ENCODE measurements around the gene ARPC1A. TPM values are rescaled to one million over a fixed set of nuclear protein-coding genes. Genes with fewer than 3 reads are reported as not detected.

ARPC1A gene
- total RNA-seq, 1 donor from 2014 or later, result 76.0 TPM

DNA sequence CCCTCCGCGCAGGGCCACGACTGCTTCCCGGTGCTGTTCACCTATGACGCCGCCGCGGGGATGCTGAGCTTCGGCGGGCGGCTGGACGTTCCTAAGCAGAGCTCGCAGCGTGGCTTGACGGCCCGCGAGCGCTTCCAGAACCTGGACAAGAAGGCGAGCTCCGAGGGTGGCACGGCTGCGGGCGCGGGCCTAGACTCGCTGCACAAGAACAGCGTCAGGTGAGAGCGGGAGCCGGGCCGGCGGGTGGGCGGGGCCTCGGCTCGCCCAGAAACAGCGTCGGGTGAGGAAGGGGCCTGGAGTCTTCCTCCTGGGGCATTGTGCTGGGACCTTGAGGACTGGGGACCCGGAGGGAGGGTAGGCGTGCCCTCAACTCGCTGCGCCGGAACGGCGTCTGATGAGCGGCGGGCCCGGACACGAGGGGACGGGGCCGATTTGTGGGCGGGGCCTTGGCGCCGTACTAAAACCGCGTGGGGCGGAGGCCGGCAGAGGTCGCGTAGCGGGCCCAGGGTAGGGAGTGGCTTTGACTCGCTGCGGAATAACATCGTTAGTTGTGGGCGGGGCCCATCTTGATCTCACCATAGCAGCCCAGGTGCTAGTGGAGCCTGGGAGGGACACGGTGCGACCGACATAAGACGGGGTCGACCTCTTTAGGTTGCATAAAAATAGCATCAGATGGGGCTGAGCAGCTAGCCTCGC is 67.1 kb downstream of the ARPC1A start:
- DNase-seq, result peak; percentile 93
- no peaks in the 10 kb centered on the region for H3K9me3 Mint-ChIP-seq
- intact Hi-C loops (cut with micrococcal nuclease), result loop anchor here (2.0 kb wide), 1 partner anchor 18 kb away; the partner anchor contains the start of gene ARPC1B
- H3K27me3 Mint-ChIP-seq, result no peaks in the 10 kb centered on the region
- H3K27ac Mint-ChIP-seq, result peak overlapping the region; percentile 79
- H3K4me1 Mint-ChIP-seq, result peaks cover 11% of the 10 kb centered on the region
- peaks cover 72% of the 10 kb centered on the region for H3K36me3 Mint-ChIP-seq (ENCODE audit: low read depth)
- H3K4me3 Mint-ChIP-seq, result peak overlapping the region; percentile 69

DNA sequence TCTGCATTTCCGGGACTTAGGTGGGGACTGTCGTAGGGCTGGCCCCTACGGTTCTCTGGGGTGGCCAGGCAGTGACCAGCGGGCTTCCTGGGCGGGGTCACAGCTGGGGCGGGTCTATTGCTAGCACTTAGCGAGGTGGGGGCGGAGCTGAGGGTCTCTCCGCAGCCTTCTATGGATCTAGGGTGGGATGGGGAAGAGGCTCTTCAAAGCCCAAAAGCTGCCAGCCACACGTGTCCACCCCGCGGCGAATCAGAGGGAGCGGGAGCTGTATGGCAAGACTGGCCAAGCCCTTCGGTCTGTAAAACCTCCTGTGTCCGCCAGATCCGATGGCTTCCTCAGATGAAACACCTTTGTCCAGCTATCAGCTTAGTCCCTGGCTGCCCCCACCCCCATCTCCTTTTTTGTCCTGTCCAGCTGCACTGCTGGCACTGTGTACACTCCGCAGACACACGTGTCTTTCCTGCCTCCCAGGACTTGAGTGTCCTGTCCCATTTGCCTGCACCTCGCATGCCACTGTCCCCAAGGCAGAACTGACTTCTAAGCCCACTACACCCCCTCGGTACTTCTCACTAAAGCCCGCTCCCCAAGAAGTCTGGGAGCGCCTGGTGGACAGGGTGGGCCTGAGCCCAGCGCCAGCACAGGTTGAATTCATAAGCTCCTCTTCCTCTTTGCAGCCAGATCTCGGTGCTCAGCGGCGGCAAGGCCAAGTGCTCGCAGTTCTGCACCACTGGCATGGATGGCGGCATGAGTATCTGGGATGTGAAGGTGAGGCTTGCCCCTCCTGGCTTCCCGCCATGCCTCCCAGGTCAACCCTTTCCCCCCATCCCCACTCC is 67.9 kb downstream of the ARPC1A start:
- Mint-ChIP-seq H3K27me3 (no peaks in the 10 kb centered on the region), H3K9me3 (no peaks in the 10 kb centered on the region), H3K36me3 (ENCODE audit: low read depth) (peaks cover 72% of the 10 kb centered on the region), H3K4me1 (peaks cover 15% of the 10 kb centered on the region), H3K4me3 (peak overlapping the region; percentile 69), H3K27ac (peak overlapping the region; percentile 79)
- intact Hi-C loops (cut with micrococcal nuclease), result loop anchor here (2.0 kb wide), 1 partner anchor 19 kb away; the partner anchor contains the start of gene ARPC1B
- DNase-seq, result no peak

DNA sequence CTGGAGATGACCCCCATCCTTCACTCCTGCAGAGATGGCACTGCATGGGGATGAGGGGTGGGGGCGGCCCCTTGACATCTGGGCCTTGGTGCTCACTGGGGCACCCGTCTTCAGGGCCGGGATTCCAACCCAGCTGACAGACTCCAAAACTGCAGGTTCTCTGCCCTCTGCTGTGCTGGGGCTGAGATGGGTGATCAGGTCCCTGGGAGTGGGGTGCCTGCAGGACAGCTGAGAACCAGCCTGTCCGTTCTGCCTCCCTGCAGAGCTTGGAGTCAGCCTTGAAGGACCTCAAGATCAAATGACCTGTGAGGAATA is 68.4 kb downstream of the ARPC1A start:
- DNase-seq, result no peak
- no peaks in the 10 kb centered on the region for H3K27me3 Mint-ChIP-seq
- no peak overlapping the region for H3K4me3 Mint-ChIP-seq
- peaks cover 74% of the 10 kb centered on the region for H3K36me3 Mint-ChIP-seq (ENCODE audit: low read depth)
- H3K27ac Mint-ChIP-seq, result no peak overlapping the region
- peaks cover 18% of the 10 kb centered on the region for H3K4me1 Mint-ChIP-seq
- intact Hi-C loops (cut with micrococcal nuclease), result no loop called here
- H3K9me3 Mint-ChIP-seq, result no peaks in the 10 kb centered on the region

DNA sequence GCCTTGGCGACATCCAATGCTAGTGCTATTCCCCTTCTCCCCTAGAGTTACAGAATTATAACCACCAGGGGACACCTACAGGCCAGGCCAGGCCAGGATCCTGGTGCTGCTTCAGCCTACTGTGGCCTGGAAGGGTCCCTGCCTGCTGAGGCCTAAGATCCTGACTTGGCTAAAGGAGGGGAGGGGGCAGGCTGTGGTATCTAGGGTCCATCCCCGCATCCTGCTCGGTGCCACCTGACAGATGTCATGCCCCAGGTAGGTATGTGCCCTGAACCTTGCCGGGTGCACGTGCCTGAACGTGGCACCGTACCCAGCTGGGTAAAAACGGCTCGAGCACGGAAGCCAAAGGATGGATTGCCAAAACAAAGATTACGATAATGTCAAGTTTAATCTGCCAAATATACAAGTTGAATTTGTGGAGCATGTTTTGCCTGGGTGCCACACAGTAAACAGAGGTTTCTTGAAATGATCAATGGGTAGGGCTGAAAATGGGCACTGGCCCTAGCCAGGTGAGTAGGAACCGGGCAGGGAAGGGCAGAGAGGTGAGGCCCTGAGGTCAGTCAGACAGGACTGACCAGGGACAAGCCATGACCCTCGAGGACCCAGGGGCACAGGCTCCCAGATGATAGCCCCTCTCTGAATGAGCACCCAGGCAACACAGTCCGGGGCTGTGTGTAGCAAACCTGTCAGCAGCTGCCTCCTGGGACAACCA is 70.1 kb downstream of the ARPC1A start:
- intact Hi-C loops (cut with micrococcal nuclease), result no loop called here
- H3K27me3 Mint-ChIP-seq, result no peaks in the 10 kb centered on the region
- H3K9me3 Mint-ChIP-seq, result no peaks in the 10 kb centered on the region
- H3K4me3 Mint-ChIP-seq, result no peak overlapping the region
- H3K4me1 Mint-ChIP-seq, result peaks cover 20% of the 10 kb centered on the region
- no peak overlapping the region for H3K27ac Mint-ChIP-seq
- peaks cover 80% of the 10 kb centered on the region for H3K36me3 Mint-ChIP-seq (ENCODE audit: low read depth)
- no peak for DNase-seq

DNA sequence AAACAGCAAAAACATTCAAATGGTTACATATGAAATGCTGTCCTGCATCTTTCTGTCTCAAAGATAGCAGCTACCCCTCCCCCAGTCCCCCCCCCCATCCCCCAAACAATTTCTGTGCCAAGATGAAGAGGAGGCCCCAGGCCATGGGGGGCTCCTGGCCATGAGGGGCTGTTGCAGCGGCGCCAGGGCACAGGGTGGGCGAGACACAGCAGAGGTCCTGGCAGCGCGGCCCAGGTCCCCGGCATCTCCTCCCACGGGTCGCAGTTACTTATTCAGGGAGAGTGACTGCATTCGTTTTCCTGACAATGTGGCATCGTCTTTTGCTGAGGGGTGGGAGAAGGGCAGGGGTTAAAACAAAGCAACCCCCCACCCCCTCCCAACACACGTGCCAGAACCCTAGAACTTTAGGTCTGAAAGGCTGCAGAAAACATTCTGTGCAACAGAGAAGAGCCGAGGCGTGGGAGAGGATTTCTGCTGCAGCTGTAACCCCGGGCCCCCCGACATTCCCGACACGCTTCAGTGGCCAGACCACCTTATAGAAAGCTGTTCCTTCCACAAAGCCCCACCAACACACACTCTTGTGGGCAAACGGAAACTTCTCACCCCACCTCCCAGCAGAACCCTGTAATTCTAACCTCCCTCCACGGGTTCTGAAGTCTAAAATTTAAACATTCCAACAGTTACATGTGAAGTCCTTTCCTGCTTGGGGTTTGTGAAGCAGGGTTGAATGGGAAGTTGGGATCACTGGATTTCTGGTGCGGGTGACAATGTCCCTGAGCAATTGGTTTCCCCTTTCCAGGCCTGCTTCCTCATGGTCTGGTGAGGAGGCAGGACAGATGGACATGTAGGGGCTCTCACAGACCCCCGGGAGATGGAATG is 71.0 kb downstream of the ARPC1A start:
- Mint-ChIP-seq H3K4me3 (no peak overlapping the region), H3K27me3 (no peaks in the 10 kb centered on the region), H3K27ac (peak overlapping the region; percentile 11), H3K9me3 (no peaks in the 10 kb centered on the region), H3K36me3 (ENCODE audit: low read depth) (peaks cover 82% of the 10 kb centered on the region), H3K4me1 (peaks cover 20% of the 10 kb centered on the region)
- no peak for DNase-seq
- intact Hi-C loops (cut with micrococcal nuclease), result no loop called here

DNA sequence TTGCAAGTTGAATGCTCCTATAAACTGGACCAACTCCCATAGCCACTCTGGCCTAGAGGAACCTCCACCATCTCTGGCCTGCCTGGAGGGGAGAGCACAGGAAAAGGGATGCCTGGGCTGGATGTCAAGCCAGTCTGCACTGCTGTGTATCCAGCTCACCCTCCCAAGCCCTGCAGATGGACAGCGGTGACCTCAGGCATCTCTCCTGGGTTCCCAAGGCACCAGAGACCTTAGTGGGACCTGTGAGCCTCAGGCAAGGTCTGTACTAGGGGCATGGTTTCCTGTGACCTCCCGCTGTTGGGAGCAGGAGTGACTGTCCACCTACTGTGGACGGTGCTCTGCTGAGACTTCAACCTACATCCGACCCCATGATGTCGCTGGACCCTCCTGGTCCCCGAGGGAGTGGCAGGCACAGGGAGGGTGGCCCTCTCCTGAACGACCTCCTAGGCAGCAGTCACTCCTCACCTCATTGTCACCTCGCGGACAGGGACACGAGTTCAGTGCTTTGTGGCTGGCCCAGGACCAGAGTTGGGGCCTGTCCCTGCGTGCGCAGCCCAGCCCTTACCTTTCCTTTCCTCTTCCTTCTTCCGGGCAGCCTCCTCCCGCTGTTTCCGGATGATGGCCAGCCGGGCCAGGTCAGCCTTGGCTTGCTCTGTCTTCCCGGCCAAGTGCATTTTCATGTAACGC is 71.7 kb downstream of the ARPC1A start:
- no peaks in the 10 kb centered on the region for H3K27me3 Mint-ChIP-seq
- DNase-seq, result no peak
- intact Hi-C loops (cut with micrococcal nuclease), result no loop called here
- H3K4me1 Mint-ChIP-seq, result peaks cover 18% of the 10 kb centered on the region
- H3K27ac Mint-ChIP-seq, result no peak overlapping the region
- peaks cover 82% of the 10 kb centered on the region for H3K36me3 Mint-ChIP-seq (ENCODE audit: low read depth)
- H3K4me3 Mint-ChIP-seq, result no peak overlapping the region
- no peaks in the 10 kb centered on the region for H3K9me3 Mint-ChIP-seq

DNA sequence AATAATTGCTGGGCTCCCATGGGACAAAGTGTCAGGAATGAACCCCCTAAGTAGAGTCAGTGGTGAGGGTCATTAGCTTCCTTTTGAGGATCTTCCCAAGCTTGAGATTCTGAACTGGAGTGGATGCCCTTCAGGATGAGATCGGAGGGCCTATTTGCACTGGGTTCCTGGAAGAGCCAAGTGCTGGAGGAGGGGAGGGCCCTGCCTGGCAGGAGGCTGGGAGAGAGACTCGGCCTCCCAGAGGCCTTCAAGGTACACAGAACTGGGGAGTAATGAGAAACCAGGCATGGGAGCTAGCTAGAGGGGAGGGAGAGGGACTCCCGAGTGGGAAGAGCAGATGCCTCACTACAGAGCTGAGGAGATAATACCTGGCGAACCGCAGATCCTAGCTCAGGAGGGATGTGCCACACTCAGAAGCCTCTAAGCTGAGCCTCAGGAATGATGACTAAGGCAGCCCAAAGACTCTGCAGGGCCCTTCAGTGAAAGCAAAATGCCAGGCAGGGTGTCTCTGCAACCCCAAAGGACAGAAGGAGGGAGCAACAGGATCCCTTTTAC is 73.3 kb downstream of the ARPC1A start:
- Mint-ChIP-seq H3K4me1 (peaks cover 14% of the 10 kb centered on the region), H3K27ac (peak overlapping the region; percentile 34), H3K27me3 (no peaks in the 10 kb centered on the region), H3K36me3 (ENCODE audit: low read depth) (peaks cover 80% of the 10 kb centered on the region), H3K9me3 (no peaks in the 10 kb centered on the region), H3K4me3 (no peak overlapping the region)
- no peak for DNase-seq
- intact Hi-C loops (cut with micrococcal nuclease), result no loop called here

DNA sequence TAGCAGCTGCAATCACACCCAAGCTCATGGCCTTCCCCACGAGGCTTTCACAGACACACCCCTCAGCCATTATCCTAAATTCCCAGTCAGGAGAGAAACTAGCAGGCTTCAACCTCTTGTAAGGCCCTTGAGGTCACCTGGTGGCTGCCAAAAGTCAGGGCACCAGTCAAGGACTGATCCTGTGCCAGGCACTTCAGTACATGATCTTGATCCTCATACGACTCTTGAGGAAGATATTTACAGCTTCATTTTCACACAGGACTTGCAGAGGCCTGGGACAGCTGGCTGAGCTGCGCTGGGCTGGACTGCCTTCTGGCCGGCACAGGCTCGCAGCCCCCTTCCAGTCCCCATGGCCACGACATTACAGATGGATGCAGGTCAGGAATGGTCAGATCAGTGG is 73.9 kb downstream of the ARPC1A start:
- H3K27me3 Mint-ChIP-seq, result no peaks in the 10 kb centered on the region
- no peaks in the 10 kb centered on the region for H3K9me3 Mint-ChIP-seq
- H3K27ac Mint-ChIP-seq, result no peak overlapping the region
- no peak overlapping the region for H3K4me3 Mint-ChIP-seq
- peaks cover 18% of the 10 kb centered on the region for H3K4me1 Mint-ChIP-seq
- intact Hi-C loops (cut with micrococcal nuclease), result no loop called here
- no peak for DNase-seq
- peaks cover 77% of the 10 kb centered on the region for H3K36me3 Mint-ChIP-seq (ENCODE audit: low read depth)

DNA sequence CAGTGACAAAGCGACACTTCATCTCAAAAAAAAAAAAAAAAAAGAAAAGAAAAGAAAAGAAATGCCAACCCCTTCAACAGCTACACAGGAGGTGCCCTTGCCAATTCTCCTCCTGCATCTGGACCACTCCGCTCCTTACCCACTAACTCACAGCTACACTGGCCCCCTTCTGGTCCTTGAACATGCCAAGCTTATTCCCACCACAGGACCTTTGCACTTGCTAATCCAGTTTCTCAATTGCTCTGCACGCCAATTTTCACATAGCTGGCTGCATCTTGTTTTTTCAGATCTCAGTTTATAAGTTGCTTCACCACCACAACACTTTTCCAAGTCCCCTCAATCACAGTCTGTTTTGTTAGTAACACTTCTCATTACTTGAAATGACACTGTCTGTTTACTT is 77.2 kb downstream of the ARPC1A start:
- intact Hi-C loops (cut with micrococcal nuclease), result no loop called here
- Mint-ChIP-seq H3K9me3 (no peaks in the 10 kb centered on the region), H3K27me3 (no peaks in the 10 kb centered on the region), H3K36me3 (ENCODE audit: low read depth) (peaks cover 59% of the 10 kb centered on the region), H3K4me3 (no peak overlapping the region), H3K4me1 (peaks cover 30% of the 10 kb centered on the region), H3K27ac (no peak overlapping the region)
- DNase-seq, result no peak

DNA sequence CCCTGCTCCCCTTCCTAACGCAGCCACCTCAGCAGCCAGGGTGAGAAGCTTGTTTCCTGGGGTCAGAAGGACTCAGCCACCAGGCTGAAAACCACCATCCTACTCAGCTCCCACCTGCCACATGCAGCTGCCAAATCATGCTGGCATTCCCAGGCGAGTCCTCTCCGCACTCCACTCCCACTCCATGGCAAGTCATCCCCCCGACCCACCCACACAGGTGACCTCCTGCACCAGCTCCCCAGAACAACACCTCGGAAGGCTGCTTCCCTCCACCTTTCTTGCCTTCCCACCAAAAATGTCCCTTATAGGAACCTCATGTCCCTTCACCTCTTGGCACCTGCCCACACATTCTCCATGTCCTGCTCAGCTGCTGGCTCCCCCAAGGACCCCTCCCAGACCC is 78.1 kb downstream of the ARPC1A start:
- H3K36me3 Mint-ChIP-seq (ENCODE audit: low read depth), result peaks cover 52% of the 10 kb centered on the region
- no peaks in the 10 kb centered on the region for H3K27me3 Mint-ChIP-seq
- intact Hi-C loops (cut with micrococcal nuclease), result no loop called here
- DNase-seq, result no peak
- H3K9me3 Mint-ChIP-seq, result no peaks in the 10 kb centered on the region
- peaks cover 24% of the 10 kb centered on the region for H3K4me1 Mint-ChIP-seq
- no peak overlapping the region for H3K4me3 Mint-ChIP-seq
- peak overlapping the region; percentile 42 for H3K27ac Mint-ChIP-seq

DNA sequence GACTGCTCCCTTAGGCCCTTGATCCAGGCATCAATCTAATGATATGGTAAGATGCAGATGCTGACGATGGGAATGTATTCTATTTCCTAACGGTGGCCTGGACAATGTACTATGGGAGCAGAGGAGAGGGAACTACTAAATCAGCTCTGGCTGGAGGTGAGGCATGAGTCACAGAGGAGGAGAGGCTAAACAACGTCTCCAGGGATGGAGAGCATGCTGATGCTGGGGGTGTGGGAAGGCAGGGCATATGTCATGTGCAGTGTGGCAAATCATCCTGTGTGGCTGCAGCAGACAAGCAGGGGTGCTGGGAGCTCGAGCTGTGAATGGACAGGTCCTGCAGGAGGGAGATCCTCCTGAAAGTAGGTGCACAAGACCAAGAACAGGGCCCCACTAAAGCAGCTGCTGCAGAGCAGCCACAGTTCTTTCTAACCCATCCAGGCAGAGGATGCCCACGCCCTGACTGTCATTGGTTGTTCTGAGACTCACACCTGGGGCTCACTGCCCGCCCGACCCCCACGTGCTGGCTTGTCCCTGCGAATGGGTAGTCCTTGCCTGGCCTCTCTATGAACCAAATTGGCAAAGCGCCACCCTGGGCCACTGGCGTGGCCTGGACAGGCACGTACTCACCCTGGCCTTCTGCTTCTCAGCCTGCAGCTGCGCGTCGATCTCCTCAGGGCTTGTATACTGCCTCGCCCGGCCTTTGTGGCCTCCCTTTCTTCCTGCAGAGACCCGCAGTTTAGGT is 78.7 kb downstream of the ARPC1A start:
- H3K36me3 Mint-ChIP-seq (ENCODE audit: low read depth), result peaks cover 53% of the 10 kb centered on the region
- H3K4me3 Mint-ChIP-seq, result no peak overlapping the region
- H3K9me3 Mint-ChIP-seq, result no peaks in the 10 kb centered on the region
- peak overlapping the region; percentile 42 for H3K27ac Mint-ChIP-seq
- H3K27me3 Mint-ChIP-seq, result no peaks in the 10 kb centered on the region
- intact Hi-C loops (cut with micrococcal nuclease), result no loop called here
- no peak for DNase-seq
- H3K4me1 Mint-ChIP-seq, result peaks cover 23% of the 10 kb centered on the region

DNA sequence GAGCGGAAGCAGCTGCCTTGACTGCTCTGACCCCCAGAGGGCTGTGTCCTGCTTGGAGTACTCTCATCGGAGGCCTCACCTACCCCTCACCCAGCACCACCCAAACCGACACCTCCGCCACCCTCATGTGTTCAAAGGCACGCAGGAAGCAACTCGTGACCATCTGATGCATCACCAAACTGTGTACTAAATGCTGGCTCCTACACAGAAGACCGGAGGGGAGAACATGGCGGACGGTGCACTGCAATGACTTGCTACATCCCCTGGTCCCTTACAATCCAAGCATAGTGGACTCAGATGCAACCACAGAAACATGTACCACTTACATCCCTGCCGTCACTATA is 79.3 kb downstream of the ARPC1A start:
- Mint-ChIP-seq H3K4me1 (peaks cover 24% of the 10 kb centered on the region), H3K27me3 (no peaks in the 10 kb centered on the region), H3K9me3 (no peaks in the 10 kb centered on the region), H3K27ac (no peak overlapping the region), H3K4me3 (no peak overlapping the region), H3K36me3 (ENCODE audit: low read depth) (peaks cover 51% of the 10 kb centered on the region)
- DNase-seq, result no peak
- intact Hi-C loops (cut with micrococcal nuclease), result loop anchor here (5.0 kb wide), 1 partner anchor 33 kb away; the partner anchor contains the start of gene ARPC1B

All from activated CD4-positive, alpha-beta T cell treated with anti-CD3 and anti-CD28 coated beads, Interleukin-2, amount 10 ng/mL, durations not matched to agents 24 days and 14 days (primary cell).